Measurements from ENCODE around the gene CTNNA3. TPM values are rescaled to one million over a fixed set of nuclear protein-coding genes. Genes with fewer than 3 reads are reported as not detected.

Gene CTNNA3
- total and polyA plus RNA-seq, 2 of the 4 experiments (the other 2 are of a cell fraction), result 0.19 to 0.90 TPM

DNA sequence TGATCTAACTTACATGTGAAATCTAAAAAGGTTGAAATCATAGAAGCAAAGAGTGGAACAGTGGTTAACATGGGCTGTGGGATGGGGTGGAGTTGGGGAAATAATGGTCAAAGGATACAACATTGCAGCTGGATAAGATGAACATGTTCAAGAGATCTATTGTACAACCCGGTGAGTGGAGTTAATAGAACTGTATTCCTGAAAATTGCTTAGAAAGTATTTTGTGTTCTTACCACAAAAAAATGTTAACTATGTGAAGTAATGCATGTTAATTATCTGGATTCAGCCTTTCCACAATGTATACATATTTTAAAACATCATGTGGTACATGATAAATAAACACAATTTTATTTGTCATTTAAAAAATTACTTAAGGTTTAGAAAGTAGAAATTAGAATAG, 1041.1 kb downstream of the CTNNA3 start:
- H4K5ac ChIP-seq (ENCODE audit: low read depth, low read length), result no peak overlapping the region
- H2BK20ac ChIP-seq (ENCODE audit: low read depth, low read length), result peak overlapping the region; percentile 43
- no peaks in the 10 kb centered on the region for H3K9me1 ChIP-seq (ENCODE audit: insufficient read depth, low read length)
- H4K91ac ChIP-seq (ENCODE audit: insufficient read depth, low read depth, low read length), result no peak overlapping the region
- 0 out of 2 replicates have a peak overlapping the region, but pooled peaks have one; percentile 12 for H2BK120ac ChIP-seq (ENCODE audit: low read depth, low read length)
- no peak overlapping the region for H3K4me2 ChIP-seq (ENCODE audit: low read depth, low read length)
- no peak overlapping the region for H3K9ac ChIP-seq (ENCODE audit: low read depth, low read length)
- H2AFZ ChIP-seq (replicated peaks; ENCODE audit: low read length, poor library complexity), result no peak overlapping the region
- H2AK9ac ChIP-seq (replicated peaks; ENCODE audit: low read depth, low read length, poor library complexity), result no peak overlapping the region
- ChIA-PET POLR2A (ENCODE audit: unreplicated experiment) (no interaction called here), CTCF (no interaction called here)
- no peak overlapping the region; the same call in 1 of the 2 replicates for H3K27ac ChIP-seq (ENCODE audit: insufficient read depth, low read length)
- peak overlapping the region; percentile 8; the same call in 1 of the 2 replicates for H3K4ac ChIP-seq (ENCODE audit: low read depth, low read length)
- no TSS peak for BruUV-seq (replicated peaks)
- TF ChIP-seq USF2 (IDR thresholded peaks at IDR 0.05; ENCODE audit: low read depth, low read length), result no peak
- TF ChIP-seq FOS (IDR thresholded peaks at IDR 0.05; ENCODE audit: low read depth, low read length), result no peak
- TF ChIP-seq BHLHE40 (IDR thresholded peaks at IDR 0.05; ENCODE audit: low read depth, low read length), result no peak
- TF ChIP-seq CHD1 (IDR thresholded peaks at IDR 0.05; ENCODE audit: low read depth, low read length), result no peak
- TF ChIP-seq, protein P1, sequence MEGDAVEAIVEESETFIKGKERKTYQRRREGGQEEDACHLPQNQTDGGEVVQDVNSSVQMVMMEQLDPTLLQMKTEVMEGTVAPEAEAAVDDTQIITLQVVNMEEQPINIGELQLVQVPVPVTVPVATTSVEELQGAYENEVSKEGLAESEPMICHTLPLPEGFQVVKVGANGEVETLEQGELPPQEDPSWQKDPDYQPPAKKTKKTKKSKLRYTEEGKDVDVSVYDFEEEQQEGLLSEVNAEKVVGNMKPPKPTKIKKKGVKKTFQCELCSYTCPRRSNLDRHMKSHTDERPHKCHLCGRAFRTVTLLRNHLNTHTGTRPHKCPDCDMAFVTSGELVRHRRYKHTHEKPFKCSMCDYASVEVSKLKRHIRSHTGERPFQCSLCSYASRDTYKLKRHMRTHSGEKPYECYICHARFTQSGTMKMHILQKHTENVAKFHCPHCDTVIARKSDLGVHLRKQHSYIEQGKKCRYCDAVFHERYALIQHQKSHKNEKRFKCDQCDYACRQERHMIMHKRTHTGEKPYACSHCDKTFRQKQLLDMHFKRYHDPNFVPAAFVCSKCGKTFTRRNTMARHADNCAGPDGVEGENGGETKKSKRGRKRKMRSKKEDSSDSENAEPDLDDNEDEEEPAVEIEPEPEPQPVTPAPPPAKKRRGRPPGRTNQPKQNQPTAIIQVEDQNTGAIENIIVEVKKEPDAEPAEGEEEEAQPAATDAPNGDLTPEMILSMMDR (conservative IDR thresholded peaks at IDR 0.05; ENCODE audit: low read depth, low read length), result no peak
- no peak for TF ChIP-seq RCOR1 (IDR thresholded peaks at IDR 0.05; ENCODE audit: insufficient replicate concordance, low read length)
- no peak for TF ChIP-seq CEBPB (IDR thresholded peaks at IDR 0.05; ENCODE audit: low read depth, low read length)
- no peak for TF ChIP-seq POLR2A (IDR thresholded peaks at IDR 0.05; ENCODE audit: low read depth, low read length)
- no peak for TF ChIP-seq NFE2L2 (IDR thresholded peaks at IDR 0.05; ENCODE audit: low read depth, low read length)
- TF ChIP-seq MXI1 (IDR thresholded peaks at IDR 0.05; ENCODE audit: borderline replicate concordance, low read depth, low read length), result no peak
- no peak overlapping the region for H3K14ac ChIP-seq (replicated peaks; ENCODE audit: low read depth, low read length)
- H2AK5ac ChIP-seq (ENCODE audit: low read depth, low read length), result no peak overlapping the region
- ATAC-seq (ENCODE audit: low read depth), result peak; percentile 79
- WGBS, 2 experiments (ENCODE audit: extremely low coverage in 2 of 2, insufficient read length in 1 of 2), result no CpG with 5 or more reads among the region's 1 CpG
- in situ Hi-C loops (cut with MboI; ENCODE audit: low sequenced_read_pairs) (no loop called here), dilution Hi-C loops (cut with HindIII; ENCODE audit: low sequenced_read_pairs, unreplicated experiment) (no loop called here), intact Hi-C loops (cut with micrococcal nuclease) (no loop called here)
- no peak overlapping the region for H3K23ac ChIP-seq (ENCODE audit: low read depth, low read length)
- peak overlapping the region in 1 of 2 experiments; percentile 24; a peak in 1 of 4 replicates for H4K8ac ChIP-seq (ENCODE audit: low read depth in 2 of 2, low read length in 2 of 2)
- H3K4me1 ChIP-seq (ENCODE audit: control insufficient read depth, insufficient read depth, low read length), result no peaks in the 10 kb centered on the region
- peak overlapping the region; percentile 52; the same call in 1 of the 2 replicates for H3K18ac ChIP-seq (ENCODE audit: low read depth, low read length)
- DNase-seq, result peak; percentile 15
- H3K9me3 ChIP-seq (ENCODE audit: control insufficient read depth, insufficient read depth, low read length), result no peaks in the 10 kb centered on the region; the same call in 1 of the 2 replicates
- no peaks in the 10 kb centered on the region for H3K36me3 ChIP-seq (ENCODE audit: control insufficient read depth, insufficient read depth, low read length)
- H2BK15ac ChIP-seq (ENCODE audit: low read depth, low read length), result no peak overlapping the region
- no peaks in the 10 kb centered on the region for H3K27me3 ChIP-seq (ENCODE audit: control insufficient read depth, insufficient read depth, low read length)
- no peaks in the 10 kb centered on the region for H3K79me1 ChIP-seq (ENCODE audit: low read depth in 1 of 2, low read length in 2 of 2)
- H4K20me1 ChIP-seq (ENCODE audit: insufficient read depth, low read length), result no peaks in the 10 kb centered on the region
- peak overlapping the region; percentile 49 for H2BK5ac ChIP-seq (ENCODE audit: low read depth, low read length, poor library complexity, severe bottlenecking)
- H3K56ac ChIP-seq (ENCODE audit: extremely low read depth, insufficient read depth, low read length), result no peak overlapping the region
- H3K4me3 ChIP-seq (ENCODE audit: insufficient read depth, low read depth, low read length), result no peak overlapping the region
